HepG2 (cell line): ENCODE measurements around the gene TSNAXIP1. TPM values are rescaled to one million over a fixed set of nuclear protein-coding genes. Genes with fewer than 3 reads are reported as not detected.

Source experiments
- ATAD3A ChIP-seq: sonication (generic); formaldehyde crosslinking; IDR thresholded peaks from 2 replicates; pipeline ENCODE4 v1.4.0; 2020; ENCODE audit warnings: missing genetic modification reagents
- ELF1 ChIP-seq: sonication (generic); formaldehyde crosslinking; IDR thresholded peaks from 2 replicates; pipeline ENCODE4 v1.4.0; 2020; ENCODE audit warnings: missing genetic modification reagents
- FOXK2 ChIP-seq: fragments of 450-650 bp; IDR thresholded peaks from 2 replicates; pipeline ENCODE4 v1.6.1; 2016
- GTF2F1 ChIP-seq: fragments of 150-350 bp; IDR thresholded peaks from 2 replicates; pipeline ENCODE4 v1.6.1; 2014; ENCODE audit warnings: low read length
- SATB2 ChIP-seq: sonication (generic); formaldehyde crosslinking; IDR thresholded peaks from 2 replicates; pipeline ENCODE4 v1.5.0; 2020; ENCODE audit warnings: missing genetic modification reagents
- SNAPC2 ChIP-seq: sonication (generic); formaldehyde crosslinking; IDR thresholded peaks from 2 replicates; pipeline ENCODE4 v1.8.1; 2022; ENCODE audit warnings: mild to moderate bottlenecking, missing genetic modification reagents
- SP4 ChIP-seq: sonication (generic); formaldehyde crosslinking; IDR thresholded peaks from 2 replicates; pipeline ENCODE4 v1.8.1; 2023; ENCODE audit warnings: mild to moderate bottlenecking, missing genetic modification reagents
- TARDBP ChIP-seq: sonication (generic); formaldehyde crosslinking; IDR thresholded peaks from 2 replicates; pipeline ENCODE4 v1.8.0; 2022; ENCODE audit warnings: mild to moderate bottlenecking, missing genetic modification reagents
- ZMAT3 ChIP-seq: sonication (generic); formaldehyde crosslinking; conservative IDR thresholded peaks from 2 replicates; pipeline ENCODE4 v1.7.0; 2021; ENCODE audit warnings: missing genetic modification reagents
- ZMYM3 ChIP-seq: sonication (generic); formaldehyde crosslinking; IDR thresholded peaks from 2 replicates; pipeline ENCODE4 v1.5.1; 2020; ENCODE audit warnings: mild to moderate bottlenecking, missing genetic modification reagents
- ZNF136 ChIP-seq: sonication (generic); formaldehyde crosslinking; IDR thresholded peaks from 2 replicates; pipeline ENCODE4 v1.8.1; 2022; ENCODE audit warnings: low read depth, mild to moderate bottlenecking, moderate library complexity, missing genetic modification reagents
- ZNF333 ChIP-seq: sonication (generic); formaldehyde crosslinking; IDR thresholded peaks from 2 replicates; pipeline ENCODE4 v1.4.0; 2020; ENCODE audit warnings: mild to moderate bottlenecking, missing genetic modification reagents, borderline replicate concordance
- ZNF33B ChIP-seq: sonication (generic); formaldehyde crosslinking; IDR thresholded peaks from 2 replicates; pipeline ENCODE4 v1.5.1; 2020; ENCODE audit warnings: mild to moderate bottlenecking, missing genetic modification reagents
- ZNF496 ChIP-seq: sonication (generic); formaldehyde crosslinking; IDR thresholded peaks from 2 replicates; pipeline ENCODE4 v1.8.1; 2023; ENCODE audit warnings: mild to moderate bottlenecking, moderate library complexity, missing genetic modification reagents; ENCODE audit not compliant: insufficient replicate concordance
- ZNF530 ChIP-seq: sonication (generic); formaldehyde crosslinking; IDR thresholded peaks from 2 replicates; pipeline ENCODE4 v1.5.0; 2020; ENCODE audit warnings: low read depth, mild to moderate bottlenecking, missing genetic modification reagents
- ZNF547 ChIP-seq: sonication (generic); formaldehyde crosslinking; IDR thresholded peaks from 2 replicates; pipeline ENCODE4 v1.5.1; 2020; ENCODE audit warnings: mild to moderate bottlenecking, missing genetic modification reagents
- ZNF713 ChIP-seq: sonication (generic); formaldehyde crosslinking; IDR thresholded peaks from 2 replicates; pipeline ENCODE4 v1.4.0; 2020; ENCODE audit warnings: mild to moderate bottlenecking, missing genetic modification reagents
- polyA plus RNA-seq, 8 experiments: library from polyadenylated mRNA; depleted of rRNA in 3 of 8; stranded (reverse) in 7 of 8; unstranded in 1 of 8; fragments of >200 nt; fragmentation: Illumina TruSeq in 4 of 8; extraction: Trizol in 4 of 8; gene quantifications; 2 replicates each; pipeline versions ENCODE4 v1.2.1 to v1.2.3, GENCODE V29; 2011 to 2016; ENCODE audit warnings: low read depth in 4 of 8, missing spikeins in 1 of 8, mixed read lengths in 1 of 8; ENCODE audit not compliant: insufficient read depth in 1 of 8
- total RNA-seq, 5 experiments: library from RNA; depleted of rRNA; stranded (reverse); fragments of >200 nt; fragmentation: Illumina TruSeq; extraction: Trizol; gene quantifications; 2 replicates each; pipeline ENCODE4 v1.2.3, GENCODE V29; 2016; ENCODE audit warnings: low read depth in 1 of 5
- TF ChIP-seq, protein P1 (sequence below): sonication (generic); formaldehyde crosslinking; IDR thresholded peaks from 2 replicates; pipeline ENCODE4 v1.8.1; 2023; ENCODE audit warnings: mild to moderate bottlenecking, inconsistent platforms, moderate library complexity, missing genetic modification reagents, borderline replicate concordance
- TF ChIP-seq, protein P2 (sequence below): sonication (generic); formaldehyde crosslinking; IDR thresholded peaks from 2 replicates; pipeline ENCODE4 v1.8.0; 2022; ENCODE audit warnings: missing genetic modification reagents, mild to moderate bottlenecking, borderline replicate concordance
- TF ChIP-seq, protein P3 (sequence below): sonication (generic); formaldehyde crosslinking; IDR thresholded peaks from 2 replicates; pipeline ENCODE4 v1.4.0; 2020; ENCODE audit warnings: missing genetic modification reagents
- TF ChIP-seq, protein P4 (sequence below): fragments of 450-650 bp; IDR thresholded peaks from 2 replicates; pipeline ENCODE4 v1.6.1; 2017

The TSNAXIP1 gene
- total and polyA plus RNA-seq, 2 of the 13 experiments (the other 11 are each of a cell fraction or from before 2014, with no cell fraction given) = 0.37 to 0.86 TPM

DNA sequence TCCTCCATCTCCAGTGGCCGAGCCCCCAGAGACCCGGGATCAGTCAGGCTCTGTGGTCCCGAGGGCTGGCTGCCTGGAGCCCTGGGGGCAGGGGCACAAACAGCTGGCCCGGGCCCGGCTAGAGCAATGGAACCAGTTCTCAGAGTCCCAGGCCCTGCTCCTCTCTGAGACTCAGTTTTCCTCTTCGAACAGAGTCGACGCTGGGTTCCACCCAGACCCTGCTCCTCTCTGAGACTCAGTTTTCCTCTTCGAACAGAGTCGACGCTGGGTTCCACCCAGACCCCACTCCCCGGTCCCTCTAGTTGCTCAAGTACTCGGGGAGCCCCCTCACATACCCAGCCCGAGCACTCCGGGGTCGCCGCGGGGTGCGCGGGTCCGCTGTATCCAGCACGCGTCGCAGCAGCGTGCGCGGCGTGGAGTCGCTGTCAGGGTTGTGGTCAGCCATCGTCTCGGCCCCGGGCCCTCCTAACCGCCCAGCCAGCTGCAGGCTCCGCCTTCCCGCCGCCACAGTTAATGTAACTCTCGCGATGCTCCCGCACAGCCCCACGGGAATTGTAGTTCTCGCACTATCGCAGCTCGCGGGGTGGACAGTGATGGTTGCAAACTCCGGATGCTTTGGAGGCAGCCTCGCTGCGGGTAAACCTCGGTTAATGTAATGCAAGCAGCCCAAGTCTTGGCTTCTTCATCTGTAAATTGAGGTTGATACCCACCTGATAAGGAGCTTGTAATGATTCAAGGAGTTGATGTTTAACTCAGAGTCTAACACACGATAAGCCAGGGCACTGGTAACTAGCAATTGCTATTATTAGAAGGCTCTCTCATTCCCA lies 26.9 kb downstream of the TSNAXIP1 start (continued):
- TF ChIP-seq, protein P1, sequence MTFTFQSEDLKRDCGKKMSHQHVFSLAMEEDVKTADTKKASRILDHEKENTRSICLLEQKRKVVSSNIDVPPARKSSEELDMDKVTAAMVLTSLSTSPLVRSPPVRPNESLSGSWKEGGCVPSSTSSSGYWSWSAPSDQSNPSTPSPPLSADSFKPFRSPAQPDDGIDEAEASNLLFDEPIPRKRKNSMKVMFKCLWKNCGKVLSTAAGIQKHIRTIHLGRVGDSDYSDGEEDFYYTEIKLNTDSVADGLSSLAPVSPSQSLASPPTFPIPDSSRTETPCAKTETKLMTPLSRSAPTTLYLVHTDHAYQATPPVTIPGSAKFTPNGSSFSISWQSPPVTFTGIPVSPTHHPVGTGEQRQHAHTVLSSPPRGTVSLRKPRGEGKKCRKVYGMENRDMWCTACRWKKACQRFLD (CRISPR knock-in tag) = peak; percentile 69; the same call in 1 of the 2 replicates
- TF ChIP-seq ZNF136 (CRISPR knock-in tag) (peak; percentile 27; the same call in 1 of the 2 replicates), ZNF713 (CRISPR knock-in tag) (no peak), GTF2F1 (no peak; the same call in 1 of the 2 replicates), SP4 (CRISPR knock-in tag) (peak; percentile 91), ZMYM3 (CRISPR knock-in tag) (no peak), TARDBP (CRISPR knock-in tag) (peak; percentile 94), ZNF333 (CRISPR knock-in tag) (0 out of 2 replicates have a peak, but pooled peaks have one; percentile 32), ZNF547 (CRISPR knock-in tag) (peak; percentile 73), ATAD3A (CRISPR knock-in tag) (no peak), ZMAT3 (CRISPR knock-in tag) (peak; percentile 59; the same call in 1 of the 2 replicates), SNAPC2 (CRISPR knock-in tag) (peak; percentile 97), ELF1 (CRISPR knock-in tag) (peak; percentile 79), SATB2 (CRISPR knock-in tag) (no peak), ZNF33B (CRISPR knock-in tag) (peak; percentile 78), FOXK2 (no peak), ZNF496 (CRISPR knock-in tag) (no peak), ZNF530 (CRISPR knock-in tag) (no peak)
- TF ChIP-seq, protein P2, sequence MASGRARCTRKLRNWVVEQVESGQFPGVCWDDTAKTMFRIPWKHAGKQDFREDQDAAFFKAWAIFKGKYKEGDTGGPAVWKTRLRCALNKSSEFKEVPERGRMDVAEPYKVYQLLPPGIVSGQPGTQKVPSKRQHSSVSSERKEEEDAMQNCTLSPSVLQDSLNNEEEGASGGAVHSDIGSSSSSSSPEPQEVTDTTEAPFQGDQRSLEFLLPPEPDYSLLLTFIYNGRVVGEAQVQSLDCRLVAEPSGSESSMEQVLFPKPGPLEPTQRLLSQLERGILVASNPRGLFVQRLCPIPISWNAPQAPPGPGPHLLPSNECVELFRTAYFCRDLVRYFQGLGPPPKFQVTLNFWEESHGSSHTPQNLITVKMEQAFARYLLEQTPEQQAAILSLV (CRISPR knock-in tag) = peak; percentile 81; the same call in 1 of the 2 replicates
- TF ChIP-seq, protein P3, sequence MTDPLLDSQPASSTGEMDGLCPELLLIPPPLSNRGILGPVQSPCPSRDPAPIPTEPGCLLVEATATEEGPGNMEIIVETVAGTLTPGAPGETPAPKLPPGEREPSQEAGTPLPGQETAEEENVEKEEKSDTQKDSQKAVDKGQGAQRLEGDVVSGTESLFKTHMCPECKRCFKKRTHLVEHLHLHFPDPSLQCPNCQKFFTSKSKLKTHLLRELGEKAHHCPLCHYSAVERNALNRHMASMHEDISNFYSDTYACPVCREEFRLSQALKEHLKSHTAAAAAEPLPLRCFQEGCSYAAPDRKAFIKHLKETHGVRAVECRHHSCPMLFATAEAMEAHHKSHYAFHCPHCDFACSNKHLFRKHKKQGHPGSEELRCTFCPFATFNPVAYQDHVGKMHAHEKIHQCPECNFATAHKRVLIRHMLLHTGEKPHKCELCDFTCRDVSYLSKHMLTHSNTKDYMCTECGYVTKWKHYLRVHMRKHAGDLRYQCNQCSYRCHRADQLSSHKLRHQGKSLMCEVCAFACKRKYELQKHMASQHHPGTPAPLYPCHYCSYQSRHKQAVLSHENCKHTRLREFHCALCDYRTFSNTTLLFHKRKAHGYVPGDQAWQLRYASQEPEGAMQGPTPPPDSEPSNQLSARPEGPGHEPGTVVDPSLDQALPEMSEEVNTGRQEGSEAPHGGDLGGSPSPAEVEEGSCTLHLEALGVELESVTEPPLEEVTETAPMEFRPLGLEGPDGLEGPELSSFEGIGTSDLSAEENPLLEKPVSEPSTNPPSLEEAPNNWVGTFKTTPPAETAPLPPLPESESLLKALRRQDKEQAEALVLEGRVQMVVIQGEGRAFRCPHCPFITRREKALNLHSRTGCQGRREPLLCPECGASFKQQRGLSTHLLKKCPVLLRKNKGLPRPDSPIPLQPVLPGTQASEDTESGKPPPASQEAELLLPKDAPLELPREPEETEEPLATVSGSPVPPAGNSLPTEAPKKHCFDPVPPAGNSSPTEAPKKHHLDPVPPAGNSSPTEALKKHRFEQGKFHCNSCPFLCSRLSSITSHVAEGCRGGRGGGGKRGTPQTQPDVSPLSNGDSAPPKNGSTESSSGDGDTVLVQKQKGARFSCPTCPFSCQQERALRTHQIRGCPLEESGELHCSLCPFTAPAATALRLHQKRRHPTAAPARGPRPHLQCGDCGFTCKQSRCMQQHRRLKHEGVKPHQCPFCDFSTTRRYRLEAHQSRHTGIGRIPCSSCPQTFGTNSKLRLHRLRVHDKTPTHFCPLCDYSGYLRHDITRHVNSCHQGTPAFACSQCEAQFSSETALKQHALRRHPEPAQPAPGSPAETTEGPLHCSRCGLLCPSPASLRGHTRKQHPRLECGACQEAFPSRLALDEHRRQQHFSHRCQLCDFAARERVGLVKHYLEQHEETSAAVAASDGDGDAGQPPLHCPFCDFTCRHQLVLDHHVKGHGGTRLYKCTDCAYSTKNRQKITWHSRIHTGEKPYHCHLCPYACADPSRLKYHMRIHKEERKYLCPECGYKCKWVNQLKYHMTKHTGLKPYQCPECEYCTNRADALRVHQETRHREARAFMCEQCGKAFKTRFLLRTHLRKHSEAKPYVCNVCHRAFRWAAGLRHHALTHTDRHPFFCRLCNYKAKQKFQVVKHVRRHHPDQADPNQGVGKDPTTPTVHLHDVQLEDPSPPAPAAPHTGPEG (CRISPR knock-in tag) = peak; percentile 67; the same call in 1 of the 2 replicates
- TF ChIP-seq, protein P4, sequence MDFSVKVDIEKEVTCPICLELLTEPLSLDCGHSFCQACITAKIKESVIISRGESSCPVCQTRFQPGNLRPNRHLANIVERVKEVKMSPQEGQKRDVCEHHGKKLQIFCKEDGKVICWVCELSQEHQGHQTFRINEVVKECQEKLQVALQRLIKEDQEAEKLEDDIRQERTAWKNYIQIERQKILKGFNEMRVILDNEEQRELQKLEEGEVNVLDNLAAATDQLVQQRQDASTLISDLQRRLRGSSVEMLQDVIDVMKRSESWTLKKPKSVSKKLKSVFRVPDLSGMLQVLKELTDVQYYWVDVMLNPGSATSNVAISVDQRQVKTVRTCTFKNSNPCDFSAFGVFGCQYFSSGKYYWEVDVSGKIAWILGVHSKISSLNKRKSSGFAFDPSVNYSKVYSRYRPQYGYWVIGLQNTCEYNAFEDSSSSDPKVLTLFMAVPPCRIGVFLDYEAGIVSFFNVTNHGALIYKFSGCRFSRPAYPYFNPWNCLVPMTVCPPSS = no peak
